Measurements from ENCODE around the gene F8. TPM values are rescaled to one million over a fixed set of nuclear protein-coding genes. Genes with fewer than 3 reads are reported as not detected.

The F8 gene
- total RNA-seq, 1 donor from 2014 or later: 49.7 TPM

DNA sequence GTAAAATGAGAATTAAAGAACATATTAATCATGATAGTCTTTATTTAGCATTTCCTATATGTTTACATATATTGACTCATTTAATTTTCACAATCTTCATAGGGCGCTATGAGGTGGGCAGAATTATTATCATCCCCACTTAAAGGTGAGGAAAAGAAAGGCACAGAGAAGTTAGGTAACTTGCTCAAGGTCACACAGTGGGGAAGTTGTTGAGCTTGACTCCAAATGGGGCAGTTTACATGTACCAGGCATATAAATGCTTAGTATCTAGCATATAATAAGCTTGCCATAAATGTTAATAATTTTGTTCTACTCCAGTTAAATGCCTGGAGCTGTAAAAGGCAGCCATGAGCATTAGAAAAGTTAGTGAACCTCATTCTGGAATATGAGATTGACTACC lies 46.9 kb upstream of the F8 start:
- no peaks in the 10 kb centered on the region for H3K9me3 ChIP-seq (replicated peaks)
- intact Hi-C loops (cut with micrococcal nuclease): no loop called here
- H3K36me3 ChIP-seq: no peaks in the 10 kb centered on the region
- peaks cover 28% of the 10 kb centered on the region for H3K4me1 ChIP-seq
- no peak for DNase-seq
- TF ChIP-seq, protein P1, sequence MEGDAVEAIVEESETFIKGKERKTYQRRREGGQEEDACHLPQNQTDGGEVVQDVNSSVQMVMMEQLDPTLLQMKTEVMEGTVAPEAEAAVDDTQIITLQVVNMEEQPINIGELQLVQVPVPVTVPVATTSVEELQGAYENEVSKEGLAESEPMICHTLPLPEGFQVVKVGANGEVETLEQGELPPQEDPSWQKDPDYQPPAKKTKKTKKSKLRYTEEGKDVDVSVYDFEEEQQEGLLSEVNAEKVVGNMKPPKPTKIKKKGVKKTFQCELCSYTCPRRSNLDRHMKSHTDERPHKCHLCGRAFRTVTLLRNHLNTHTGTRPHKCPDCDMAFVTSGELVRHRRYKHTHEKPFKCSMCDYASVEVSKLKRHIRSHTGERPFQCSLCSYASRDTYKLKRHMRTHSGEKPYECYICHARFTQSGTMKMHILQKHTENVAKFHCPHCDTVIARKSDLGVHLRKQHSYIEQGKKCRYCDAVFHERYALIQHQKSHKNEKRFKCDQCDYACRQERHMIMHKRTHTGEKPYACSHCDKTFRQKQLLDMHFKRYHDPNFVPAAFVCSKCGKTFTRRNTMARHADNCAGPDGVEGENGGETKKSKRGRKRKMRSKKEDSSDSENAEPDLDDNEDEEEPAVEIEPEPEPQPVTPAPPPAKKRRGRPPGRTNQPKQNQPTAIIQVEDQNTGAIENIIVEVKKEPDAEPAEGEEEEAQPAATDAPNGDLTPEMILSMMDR (IDR thresholded peaks at IDR 0.05; ENCODE audit: borderline replicate concordance): no peak
- H3K27ac ChIP-seq (replicated peaks): peak overlapping the region; percentile 90
- peak overlapping the region; percentile 77 for H3K4me3 ChIP-seq
- no peaks in the 10 kb centered on the region for H3K27me3 ChIP-seq (ENCODE audit: low read depth)

DNA sequence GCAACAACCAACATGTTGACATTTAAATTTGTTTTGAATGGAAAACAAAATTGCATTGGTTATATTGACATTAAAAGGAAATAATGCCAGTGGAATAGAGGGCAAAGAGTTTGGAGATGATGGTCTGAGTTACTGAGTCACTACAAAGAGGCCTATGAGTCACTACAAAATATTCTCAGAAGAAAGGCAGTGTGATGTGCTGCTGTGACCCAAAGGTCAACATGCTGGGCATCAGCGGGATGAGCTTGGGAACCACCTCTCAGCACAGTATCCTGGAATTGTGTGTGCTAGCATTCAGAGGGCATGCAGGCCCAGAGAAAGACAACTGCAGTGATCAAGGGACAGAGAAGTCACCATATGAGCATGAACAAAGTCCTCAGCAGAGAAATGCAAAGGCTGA lies 45.6 kb upstream of the F8 start:
- Histone ChIP-seq H3K27ac (replicated peaks) (peak overlapping the region; percentile 23), H3K9me3 (replicated peaks) (no peaks in the 10 kb centered on the region), H3K4me3 (no peak overlapping the region), H3K36me3 (no peaks in the 10 kb centered on the region), H3K27me3 (ENCODE audit: low read depth) (no peaks in the 10 kb centered on the region), H3K4me1 (peaks cover 28% of the 10 kb centered on the region)
- TF ChIP-seq, protein P1 (IDR thresholded peaks at IDR 0.05; ENCODE audit: borderline replicate concordance): no peak
- DNase-seq: no peak
- intact Hi-C loops (cut with micrococcal nuclease): no loop called here

DNA sequence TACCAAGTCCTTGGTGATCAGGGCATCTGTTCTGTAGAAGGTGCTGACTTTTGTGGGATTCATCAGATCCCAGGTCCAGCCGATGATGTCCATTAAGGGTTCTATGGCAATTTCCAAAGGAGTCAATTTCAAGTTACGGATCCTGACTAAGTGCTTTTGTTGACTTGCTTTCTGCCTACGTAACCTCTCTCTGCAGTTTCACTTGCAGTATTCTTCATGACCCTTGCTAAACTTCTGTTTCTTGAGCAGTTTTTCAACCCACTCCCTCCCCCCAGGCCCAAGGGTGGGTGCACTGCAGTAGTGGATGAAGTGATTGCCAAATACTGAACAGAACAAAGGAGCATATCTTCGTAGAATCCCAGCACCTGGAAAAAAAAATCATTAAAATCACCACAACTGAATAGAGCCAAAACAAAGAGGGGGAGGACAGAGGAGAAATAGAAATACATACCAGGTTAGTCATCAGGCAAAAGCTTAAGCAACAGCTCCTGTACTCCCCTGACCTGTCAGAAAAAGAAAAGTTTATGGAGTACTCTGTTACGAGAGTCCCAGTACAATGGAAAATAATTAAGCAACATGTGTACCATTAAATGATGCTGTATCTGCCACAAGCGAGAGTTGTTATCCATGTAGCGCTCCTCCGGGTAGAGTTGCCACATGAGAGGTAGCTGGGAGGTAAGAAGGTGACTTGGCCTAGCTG lies 42.7 kb upstream of the F8 start:
- intact Hi-C loops (cut with micrococcal nuclease): no loop called here
- no peaks in the 10 kb centered on the region for H3K27me3 ChIP-seq (ENCODE audit: low read depth)
- H3K4me1 ChIP-seq: peaks cover 30% of the 10 kb centered on the region
- TF ChIP-seq, protein P1 (IDR thresholded peaks at IDR 0.05; ENCODE audit: borderline replicate concordance): no peak
- no peaks in the 10 kb centered on the region for H3K9me3 ChIP-seq (replicated peaks)
- H3K36me3 ChIP-seq: peaks cover 1% of the 10 kb centered on the region
- H3K4me3 ChIP-seq: no peak overlapping the region
- DNase-seq: no peak
- H3K27ac ChIP-seq (replicated peaks): no peak overlapping the region

GRCh38 chrX:155061760-155062159 lies 39.2 kb upstream of the F8 start:
- intact Hi-C loops (cut with micrococcal nuclease): no loop called here

DNA sequence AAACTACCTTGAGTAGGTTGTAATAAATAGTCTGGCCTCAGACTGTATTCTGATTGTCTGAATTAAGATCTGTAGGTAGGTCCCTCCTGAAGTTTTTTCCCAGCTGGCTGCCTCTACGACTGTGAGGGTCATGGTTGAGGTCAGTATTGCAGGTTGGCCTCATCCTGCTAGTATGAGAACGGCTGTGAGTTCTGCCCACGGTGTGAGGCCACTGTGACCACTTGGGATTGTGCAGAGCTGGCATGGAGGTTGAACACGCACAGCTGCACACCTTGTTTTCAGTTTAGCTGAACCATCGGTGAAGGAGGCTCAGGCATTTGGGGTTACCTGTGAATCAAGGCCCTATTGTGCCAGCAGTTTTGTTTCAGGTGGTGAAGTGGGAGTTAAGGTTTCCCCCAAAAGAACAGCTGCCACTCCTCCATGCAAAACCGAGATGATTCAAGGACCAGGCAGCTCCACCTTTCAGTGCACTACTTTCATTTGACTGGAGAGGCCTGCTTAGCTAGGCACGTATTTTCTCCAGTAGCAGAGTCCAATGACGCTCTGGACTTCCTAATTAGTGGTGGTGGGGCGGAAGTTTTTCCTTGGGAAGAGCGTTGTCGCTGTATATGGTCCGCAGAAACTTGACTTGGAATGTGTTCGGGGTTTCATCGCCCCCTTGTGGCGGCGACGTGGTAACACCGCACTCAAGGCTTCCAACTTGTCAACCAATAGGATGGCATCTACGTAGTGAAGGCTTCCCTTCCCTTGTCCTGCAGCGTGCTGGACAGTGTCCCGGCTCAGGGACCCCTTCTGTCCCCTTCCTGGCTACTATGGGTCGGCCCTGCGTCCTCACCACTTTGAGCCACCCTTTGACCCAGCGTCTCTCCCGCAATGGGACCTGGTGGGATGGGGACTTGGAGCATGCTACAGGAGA lies 34.6 kb upstream of the F8 start:
- TF ChIP-seq, protein P1 (IDR thresholded peaks at IDR 0.05; ENCODE audit: borderline replicate concordance): peak; percentile 76
- intact Hi-C loops (cut with micrococcal nuclease): no loop called here
- no peaks in the 10 kb centered on the region for H3K9me3 ChIP-seq (replicated peaks)
- peaks cover 17% of the 10 kb centered on the region for H3K4me1 ChIP-seq
- peak overlapping the region; percentile 32 for H3K4me3 ChIP-seq
- H3K27ac ChIP-seq (replicated peaks): peak overlapping the region; percentile 55
- H3K36me3 ChIP-seq: peaks cover 12% of the 10 kb centered on the region
- DNase-seq: peak; percentile 52
- H3K27me3 ChIP-seq (ENCODE audit: low read depth): no peaks in the 10 kb centered on the region

More at GRCh38 chrX:155061760-155062159, 39.2 kb upstream of the F8 start:
- no peak overlapping the region for H3K4me3 ChIP-seq
- peaks cover 4% of the 10 kb centered on the region for H3K36me3 ChIP-seq
- no peaks in the 10 kb centered on the region for H3K27me3 ChIP-seq (ENCODE audit: low read depth)
- H3K4me1 ChIP-seq: peaks cover 18% of the 10 kb centered on the region
- DNase-seq: no peak
- TF ChIP-seq, protein P1 (IDR thresholded peaks at IDR 0.05; ENCODE audit: borderline replicate concordance): no peak
- H3K27ac ChIP-seq (replicated peaks): no peak overlapping the region
- no peaks in the 10 kb centered on the region for H3K9me3 ChIP-seq (replicated peaks)

Data from left ventricle myocardium inferior (tissue), 1 donor.